GM18526 (cell line): ENCODE results near the gene DOK4.

Experiments used
- POLR2A ChIP-seq: IDR thresholded peaks from 3 replicates; pipeline ENCODE4 v1.6.1; 2011; ENCODE audit not compliant: insufficient read length; ENCODE audit errors: extremely low read depth

Gene DOK4

DNA sequence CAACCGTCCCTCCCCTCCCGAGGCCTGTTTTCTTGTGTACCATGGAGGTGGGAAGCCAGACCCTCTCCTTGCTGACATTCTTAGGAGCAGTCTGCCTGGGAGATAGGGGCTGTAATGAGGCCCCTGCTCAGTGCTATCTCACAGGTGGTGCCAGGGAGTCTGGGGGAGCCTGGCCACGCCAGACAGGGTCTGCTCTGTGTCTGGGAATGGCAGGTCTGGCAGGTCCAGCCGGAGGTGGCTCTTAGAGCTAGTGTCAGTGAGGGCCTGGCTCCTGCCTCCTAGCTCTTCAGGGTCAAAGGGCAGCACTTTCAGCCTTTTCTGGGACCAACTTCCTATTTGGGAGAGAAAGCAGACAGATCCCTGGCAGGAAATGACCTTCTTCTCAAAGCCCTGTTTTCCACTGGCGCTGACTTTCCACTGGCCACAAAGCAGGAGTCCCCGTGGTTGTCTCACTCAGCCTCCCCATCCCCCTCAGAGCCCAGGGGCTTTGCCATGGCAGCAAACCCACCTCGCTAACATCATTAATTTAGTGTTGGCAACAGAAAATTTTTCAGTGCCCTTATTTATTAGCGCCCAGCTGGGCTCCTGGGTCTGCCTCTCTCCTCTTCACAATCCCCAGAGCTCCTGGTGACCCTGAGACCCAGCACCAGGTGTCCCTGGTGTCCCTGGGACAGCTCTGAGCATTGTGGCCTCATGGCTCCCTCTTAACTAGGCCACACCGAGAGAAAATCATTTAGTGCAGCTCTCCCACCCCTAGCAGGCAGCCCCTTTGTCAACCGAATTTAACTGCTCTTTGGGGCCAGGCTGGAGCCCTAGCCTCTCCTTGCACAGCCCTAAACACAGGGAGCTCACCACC lies 24.0 kb upstream of the DOK4 start:
- no peak for TF ChIP-seq POLR2A

DNA sequence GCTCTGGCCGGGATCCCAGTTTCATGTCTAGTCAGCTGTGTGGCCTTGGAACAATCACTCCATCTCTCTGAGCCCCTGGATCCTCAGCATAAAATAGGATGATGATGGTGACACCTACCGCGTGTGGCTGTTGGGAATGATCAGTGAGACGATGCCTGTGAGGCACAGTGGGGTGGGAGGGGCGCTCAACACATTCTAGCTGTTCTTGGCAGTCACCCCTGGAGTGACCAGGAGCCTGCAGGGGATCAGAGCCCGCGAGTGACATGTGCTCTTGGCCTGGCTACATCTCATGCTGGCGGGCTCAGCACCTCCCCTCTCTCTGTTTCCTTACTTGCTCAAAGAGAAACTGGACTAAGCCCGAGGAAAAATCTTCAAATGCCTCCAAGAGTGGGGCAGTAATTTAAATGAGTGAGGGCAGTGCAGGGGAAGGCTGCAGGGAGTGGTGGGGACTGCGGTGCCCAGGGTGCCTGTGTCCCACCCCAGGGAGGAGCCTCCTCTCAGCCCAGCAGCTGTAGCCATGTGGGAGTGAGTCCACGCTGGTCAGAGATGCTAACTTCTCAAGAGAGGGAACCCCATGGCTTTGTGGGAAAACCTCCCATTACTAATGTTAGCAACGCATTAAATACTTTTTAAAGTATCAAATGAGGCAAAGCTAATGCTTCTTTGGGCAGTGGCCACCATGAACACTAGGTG lies 23.1 kb upstream of the DOK4 start:
- TF ChIP-seq POLR2A, result no peak

- TF ChIP-seq POLR2A, result no peak
Measured at GRCh38 chr16:57508035-57508425, 21.7 kb upstream of the DOK4 start.

DNA sequence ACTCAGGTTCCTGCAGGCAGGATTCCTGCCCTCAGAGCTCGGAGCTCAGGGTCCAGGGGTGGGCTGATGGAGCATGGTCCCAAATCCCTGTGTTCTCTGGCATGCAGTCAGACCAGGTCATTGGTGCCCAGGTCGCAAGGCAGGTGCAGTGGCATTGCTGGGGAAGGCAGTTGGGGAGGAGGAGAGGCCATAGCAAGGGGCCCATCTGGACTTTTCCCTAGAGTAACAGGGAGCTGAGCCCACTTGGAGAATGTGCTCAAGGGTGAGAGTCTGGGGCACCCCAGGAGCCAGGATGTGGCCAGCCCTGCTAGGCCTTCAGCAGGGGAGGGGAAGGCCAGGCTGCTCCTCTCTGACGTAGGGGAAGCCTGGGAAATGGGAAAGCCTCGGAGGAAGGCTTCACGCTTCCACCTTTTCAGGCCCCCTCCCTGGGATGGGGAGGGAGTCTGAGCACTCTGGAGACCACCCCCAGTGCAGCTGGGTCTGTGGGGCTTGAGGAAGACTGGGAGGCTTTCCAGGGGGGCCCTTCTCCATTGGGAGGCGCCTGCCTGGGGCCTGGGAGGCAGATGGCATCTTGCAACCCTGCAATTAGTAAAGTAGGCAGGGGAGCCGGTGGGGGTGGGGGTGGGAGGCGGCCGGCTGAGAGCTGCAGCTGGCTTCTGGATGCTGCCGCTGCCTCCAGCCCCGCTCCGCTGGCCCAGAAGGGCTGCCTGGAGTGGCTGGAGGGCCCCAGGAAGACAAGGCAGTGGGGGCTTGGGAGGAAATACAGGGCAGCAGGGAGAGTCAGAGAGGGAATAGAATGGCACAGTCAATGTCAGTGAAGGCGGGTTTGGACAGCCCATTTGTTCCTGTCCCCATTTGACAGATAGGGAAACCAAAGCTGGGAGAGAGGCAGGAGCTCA lies 21.1 kb upstream of the DOK4 start:
- TF ChIP-seq POLR2A, result no peak

GRCh38 chr16:57505169-57505568 lies 18.9 kb upstream of the DOK4 start:
- TF ChIP-seq POLR2A, result no peak

DNA sequence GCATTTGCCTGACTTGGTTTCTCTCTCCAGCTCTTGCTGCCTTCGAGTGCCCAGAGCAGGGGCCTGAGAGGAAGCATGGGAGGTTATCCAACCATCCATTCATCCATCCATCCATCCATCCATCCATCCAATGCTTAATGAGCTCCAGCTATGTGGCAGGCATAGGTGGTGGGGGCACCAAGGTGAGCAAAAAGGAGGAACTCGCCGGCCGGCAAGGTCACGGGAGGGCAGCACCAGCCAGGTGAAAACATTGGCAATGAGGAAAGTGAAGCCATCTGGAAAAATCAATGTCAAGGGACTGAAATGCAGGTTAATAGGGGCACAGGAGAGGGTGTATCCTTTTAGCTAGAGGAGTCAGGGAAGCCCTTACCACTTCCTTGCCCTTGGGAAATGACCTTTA lies 18.2 kb upstream of the DOK4 start:
- no peak for TF ChIP-seq POLR2A

- TF ChIP-seq POLR2A, result no peak
Measured at GRCh38 chr16:57504001-57504400, 17.7 kb upstream of the DOK4 start.

DNA sequence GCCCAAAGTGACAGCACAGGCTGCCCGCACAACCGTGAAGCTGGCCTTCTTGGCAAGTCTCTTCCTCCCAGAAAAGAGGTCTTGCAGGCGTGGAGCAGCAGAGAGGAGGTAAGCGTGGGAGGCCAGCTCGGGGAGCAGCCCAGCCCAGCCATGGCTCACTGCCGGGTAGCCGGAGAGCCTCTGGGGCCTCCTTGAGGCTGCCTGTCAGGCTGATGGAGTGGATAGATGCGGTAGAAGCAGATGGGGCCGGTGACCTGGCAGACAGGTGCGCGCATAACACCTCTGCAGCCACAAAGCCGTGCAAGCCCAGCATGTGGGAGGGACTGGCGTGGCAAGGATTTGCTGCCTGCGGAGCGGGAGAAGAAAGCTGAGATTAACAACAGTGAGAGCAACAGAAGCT lies 17.1 kb upstream of the DOK4 start:
- no peak for TF ChIP-seq POLR2A

DNA sequence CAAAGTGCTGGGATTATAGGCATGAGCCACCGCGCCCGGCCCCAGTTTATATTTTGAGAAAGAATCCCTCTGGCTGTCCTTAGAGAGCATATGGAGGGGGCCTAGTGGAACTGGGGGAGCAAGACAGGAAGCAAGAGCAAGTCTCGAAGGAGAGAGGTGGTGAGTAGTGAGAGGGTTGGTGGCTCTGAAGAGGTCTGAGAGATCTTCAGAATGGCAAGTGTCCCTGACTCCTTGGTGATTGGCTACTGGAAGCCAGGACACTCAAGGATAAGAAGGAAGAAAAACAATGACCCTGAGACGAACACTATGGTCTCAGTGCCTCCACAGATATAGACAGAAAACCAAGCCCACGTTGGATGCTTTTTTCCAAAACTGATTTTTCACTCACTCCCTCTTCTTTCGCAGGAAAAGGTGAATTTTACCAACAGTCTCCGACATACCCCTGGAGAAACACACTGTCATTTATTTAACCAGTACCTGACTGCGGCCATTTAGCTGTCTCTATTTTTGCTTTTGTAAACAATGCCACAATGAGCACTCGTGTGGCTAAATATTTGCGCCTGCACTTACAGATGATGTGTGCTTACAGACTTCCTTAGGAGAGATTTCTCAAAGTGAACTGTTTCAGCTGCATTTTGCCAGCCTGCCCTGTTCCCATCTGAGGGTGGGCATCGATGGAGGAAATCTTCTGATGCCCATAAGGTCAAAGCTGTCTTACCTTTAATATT lies 15.9 kb upstream of the DOK4 start:
- TF ChIP-seq POLR2A, result no peak

DNA sequence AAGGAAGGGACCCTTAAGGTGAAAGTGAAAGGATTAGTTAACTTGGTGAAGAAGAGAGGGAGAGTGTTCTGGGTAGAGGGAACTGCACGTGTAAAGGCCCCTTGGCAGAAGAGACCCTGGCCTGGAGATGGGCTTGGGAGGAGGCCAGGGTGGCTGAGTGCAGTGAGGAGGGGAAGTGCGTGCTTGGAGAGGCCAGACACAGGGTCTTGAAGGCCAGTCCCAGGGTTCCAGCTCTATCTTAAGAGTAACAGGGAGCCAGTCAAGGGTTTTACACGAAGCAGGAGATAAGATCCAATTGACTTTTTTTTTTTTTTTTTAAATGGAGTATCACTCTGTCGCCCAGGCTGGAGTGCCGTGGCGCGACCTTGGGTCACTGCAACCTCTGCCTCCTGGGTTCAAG lies 15.2 kb upstream of the DOK4 start:
- no peak for TF ChIP-seq POLR2A

DNA sequence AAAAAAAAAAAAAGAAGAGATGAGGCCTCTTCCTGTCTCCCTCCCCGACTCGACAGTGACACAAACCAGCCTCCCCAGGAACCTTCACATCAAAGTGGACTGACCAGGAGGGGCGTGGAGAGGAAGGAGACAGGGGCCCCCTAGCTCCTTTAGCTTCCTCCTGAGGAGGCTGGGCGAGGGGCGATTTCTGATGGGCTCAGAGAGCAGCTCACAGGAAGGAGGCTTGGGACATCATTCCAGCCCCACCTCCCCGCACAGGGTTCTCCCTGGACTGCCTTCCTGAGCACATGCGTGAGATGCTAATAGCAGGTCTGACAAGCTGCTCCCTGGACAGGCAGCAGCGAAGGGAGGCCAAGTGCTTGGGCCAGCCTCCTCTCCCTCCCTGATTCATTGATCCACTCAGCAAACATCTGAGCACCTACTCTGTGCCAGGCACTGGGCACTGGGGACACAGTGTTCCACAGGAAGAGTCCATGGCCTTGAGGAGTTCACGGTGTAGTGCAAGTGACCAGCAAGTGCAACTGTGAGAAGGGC lies 14.4 kb upstream of the DOK4 start:
- TF ChIP-seq POLR2A, result no peak

DNA sequence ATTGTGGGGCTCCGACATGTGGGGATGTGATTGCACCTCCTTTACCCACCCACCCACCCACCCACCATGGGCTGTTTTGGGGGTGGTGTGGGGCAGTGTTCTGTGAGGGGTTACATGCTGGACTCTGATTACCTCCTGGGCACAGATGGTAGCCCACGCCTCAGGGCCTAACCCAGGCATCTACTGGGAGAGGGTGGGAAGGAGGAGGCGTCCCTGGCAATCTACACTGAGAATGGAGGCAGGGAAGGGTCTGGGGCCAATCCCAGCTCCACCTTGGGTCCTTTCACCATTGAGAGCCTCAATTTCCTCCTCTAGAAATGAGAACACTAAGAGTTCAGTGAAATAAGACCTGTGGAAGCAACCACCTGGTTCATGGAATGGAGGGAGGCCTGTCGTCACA lies 11.7 kb upstream of the DOK4 start:
- no peak for TF ChIP-seq POLR2A

DNA sequence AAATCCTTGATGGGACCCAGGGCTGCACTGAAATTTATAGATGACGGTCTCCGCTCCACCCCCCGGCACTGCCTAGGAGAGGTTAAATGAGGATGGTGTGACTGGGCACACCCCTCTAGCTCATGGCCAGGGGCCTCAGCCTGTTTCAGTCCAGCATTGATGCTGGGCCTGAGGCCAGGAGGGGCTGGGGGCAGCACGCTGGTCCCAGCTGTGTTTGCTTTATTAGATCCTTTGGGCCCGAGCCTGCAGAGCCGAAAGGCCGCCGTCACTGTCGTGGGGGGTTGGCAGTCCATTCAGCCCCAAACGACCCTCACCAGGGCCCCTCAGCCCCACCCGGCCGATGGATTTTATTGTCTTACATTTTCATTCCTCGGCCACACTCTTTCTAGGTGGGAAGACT lies 10.8 kb upstream of the DOK4 start:
- TF ChIP-seq POLR2A, result no peak

DNA sequence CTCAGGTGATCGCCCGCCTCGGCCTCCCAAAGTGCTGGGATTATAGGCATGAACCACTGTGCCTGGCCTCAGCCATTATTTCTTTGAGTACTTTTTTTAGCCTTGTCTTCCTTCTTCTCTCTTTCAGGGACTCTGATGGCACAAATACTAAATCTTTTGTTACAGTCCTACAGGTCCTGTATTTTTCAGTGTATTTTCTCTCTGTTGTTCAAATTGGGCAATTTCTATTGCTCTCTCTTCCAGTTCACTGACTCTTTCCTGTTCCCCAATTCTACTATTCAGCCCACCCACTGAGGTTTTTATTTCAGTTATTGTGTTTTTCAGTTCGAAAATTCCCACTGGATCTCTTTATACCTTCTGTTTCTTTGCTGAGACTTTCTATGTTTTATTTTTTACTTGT lies 7.5 kb upstream of the DOK4 start:
- no peak for TF ChIP-seq POLR2A

GRCh38 chr16:57489229-57489628 lies 2.9 kb upstream of the DOK4 start:
- TF ChIP-seq POLR2A, result no peak
